Stimulated activated CD4-positive, alpha-beta T cell treated with anti-CD3 and anti-CD28 coated beads, Interleukin-15, amount 100 ng/mL, for 48 hours (primary cell): ENCODE data around the gene PLAGL2.

Source experiments
- DNase-seq, 2 donors: peaks; one replicate each; pipeline ENCODE4 v3.0.0-alpha.2; 2020; ENCODE audit warnings: low read depth in 2 of 2

The PLAGL2 gene

GRCh38 chr20:32152421-32153155 lies 55.0 kb downstream of the PLAGL2 start:
- no peak for DNase-seq

GRCh38 chr20:32150291-32150848 lies 57.2 kb downstream of the PLAGL2 start:
- no peak for DNase-seq

GRCh38 chr20:32149566-32150170 lies 57.9 kb downstream of the PLAGL2 start:
- no peak for DNase-seq

GRCh38 chr20:32144898-32145662 lies 62.5 kb downstream of the PLAGL2 start:
- no peak for DNase-seq

- no peak for DNase-seq
These were observed 64.6 kb downstream of the PLAGL2 start for GRCh38 chr20:32142991-32143390.
